Thymus (tissue), 11 donors: ENCODE data around the gene ZBTB16. TPM values are rescaled to one million over a fixed set of nuclear protein-coding genes. Genes with fewer than 3 reads are reported as not detected.

Source experiments
- DNase-seq, 9 donors: peaks; one replicate each; pipeline ENCODE4 v3.0.0-alpha.2; 2013; ENCODE audit warnings: low spot score in 9 of 9, low read depth in 6 of 9, missing footprints in 1 of 9
- H3K27ac ChIP-seq, 2 donors: one replicate each; pipeline ENCODE4 v1.5.1; 2013; ENCODE audit warnings: control low read depth in 1 of 2, low read depth in 1 of 2, low read length in 1 of 2, mild to moderate bottlenecking in 1 of 2, moderate library complexity in 1 of 2
- H3K27me3 ChIP-seq, 2 donors: one replicate each; pipeline ENCODE4 v1.5.1; 2013; ENCODE audit warnings: low read length in 1 of 2; ENCODE audit not compliant: control insufficient read depth in 2 of 2, insufficient read depth in 1 of 2
- H3K36me3 ChIP-seq, 2 donors: one replicate each; pipeline ENCODE4 v1.5.1; 2013; ENCODE audit warnings: low read length in 1 of 2, mild to moderate bottlenecking in 1 of 2, moderate library complexity in 1 of 2; ENCODE audit not compliant: control insufficient read depth in 2 of 2, insufficient read depth in 2 of 2
- H3K4me1 ChIP-seq, 2 donors: one replicate each; pipeline ENCODE4 v1.5.1; 2013; ENCODE audit warnings: low read length in 2 of 2; ENCODE audit not compliant: control insufficient read depth in 2 of 2, insufficient read depth in 2 of 2
- H3K4me3 ChIP-seq, 2 donors: one replicate each; pipeline ENCODE4 v1.5.1; 2013; ENCODE audit warnings: low read length in 2 of 2, control low read depth in 1 of 2, mild to moderate bottlenecking in 1 of 2
- H3K9me3 ChIP-seq, 2 donors: one replicate each; pipeline ENCODE4 v1.5.1; 2013; ENCODE audit warnings: low read length in 1 of 2, mild to moderate bottlenecking in 1 of 2; ENCODE audit not compliant: control insufficient read depth in 2 of 2, insufficient read depth in 1 of 2
- WGBS: extraction: QIAGEN DNeasy Blood & Tissue Kit; methylation state at CpG from one replicate; pipeline ENCODE4 v1.1.7; 2013; 5-methylcytosine and 5-hydroxymethylcytosine counted together
- polyA plus RNA-seq: library from polyadenylated mRNA; stranded (reverse); fragments of 200-250 nt; gene quantifications from one replicate; pipeline ENCODE4 v1.2.3, GENCODE V29; 2013
- total RNA-seq: library from RNA; stranded (reverse); fragments of 120-200 nt; gene quantifications from one replicate; pipeline ENCODE4 v1.2.4, GENCODE V29; 2013
- donor health status: healthy.

ZBTB16 gene
- total and polyA plus RNA-seq, 2 donors, result 5.7 to 21.5 TPM

DNA sequence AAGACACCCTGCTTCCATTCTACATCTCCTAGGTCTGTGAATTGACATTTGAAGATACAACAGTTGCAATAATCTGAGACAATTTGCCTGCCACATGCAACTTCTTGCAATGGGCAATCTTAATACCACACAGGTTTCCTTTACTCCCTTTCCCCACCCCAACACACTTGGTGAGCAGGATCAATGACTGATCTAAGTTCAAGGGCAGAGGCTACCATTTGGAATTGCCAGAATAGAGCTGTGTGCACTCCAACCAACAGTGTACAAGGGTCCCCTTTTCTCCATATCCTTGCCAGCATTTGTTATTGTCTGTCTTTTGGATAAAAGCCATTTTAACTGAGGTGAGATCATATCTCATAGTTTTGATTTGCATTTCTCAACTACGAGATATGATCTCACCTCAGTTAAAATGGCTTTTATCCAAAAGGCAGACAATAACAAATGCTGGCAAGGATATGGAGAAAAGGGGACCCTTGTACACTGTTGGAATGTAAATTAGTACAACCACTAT is 233.7 kb downstream of the ZBTB16 start:
- no peak overlapping the region for H3K4me3 ChIP-seq
- no peak overlapping the region for H3K27ac ChIP-seq
- no peaks in the 10 kb centered on the region for H3K9me3 ChIP-seq
- H3K36me3 ChIP-seq, result no peaks in the 10 kb centered on the region
- 95% methylated on average over 1 of the region's 1 CpG for WGBS
- DNase-seq, result no peak
- H3K4me1 ChIP-seq, result no peaks in the 10 kb centered on the region
- H3K27me3 ChIP-seq, result no peaks in the 10 kb centered on the region

GRCh38 chr11:114295676-114296604 is 236.4 kb downstream of the ZBTB16 start, which contains the start of gene NNMT:
Gene NNMT (plus strand): TSS chr11:114296399. CDS start chr11:114296557, 158 bp downstream.
- no peak for DNase-seq
- no peaks in the 10 kb centered on the region for H3K9me3 ChIP-seq
- peak within 1 kb of the TSS in 1 of 2 donors; percentile 52 for H3K27ac ChIP-seq
- WGBS, result 79% methylated on average over 11 of the region's 11 CpGs
- H3K27me3 ChIP-seq, result no peaks in the 10 kb centered on the region
- no peaks in the 10 kb centered on the region for H3K36me3 ChIP-seq
- H3K4me3 ChIP-seq, result no peak within 1 kb of the TSS
- H3K4me1 ChIP-seq, result no peaks in the 10 kb centered on the region

- H3K9me3 ChIP-seq, result no peaks in the 10 kb centered on the region
- WGBS, result 93% methylated on average over 7 of the region's 7 CpGs
- H3K4me1 ChIP-seq, result no peaks in the 10 kb centered on the region
- peak overlapping the region in 1 of 2 donors; percentile 52 for H3K27ac ChIP-seq
- H3K27me3 ChIP-seq, result no peaks in the 10 kb centered on the region
- no peak overlapping the region for H3K4me3 ChIP-seq
- H3K36me3 ChIP-seq, result no peaks in the 10 kb centered on the region
- DNase-seq, result no peak
Measured at GRCh38 chr11:114296605-114297372, 237.3 kb downstream of the ZBTB16 start.

GRCh38 chr11:114297806-114298709 is 238.5 kb downstream of the ZBTB16 start:
- Histone ChIP-seq H3K4me1 (no peaks in the 10 kb centered on the region), H3K36me3 (no peaks in the 10 kb centered on the region)

DNA sequence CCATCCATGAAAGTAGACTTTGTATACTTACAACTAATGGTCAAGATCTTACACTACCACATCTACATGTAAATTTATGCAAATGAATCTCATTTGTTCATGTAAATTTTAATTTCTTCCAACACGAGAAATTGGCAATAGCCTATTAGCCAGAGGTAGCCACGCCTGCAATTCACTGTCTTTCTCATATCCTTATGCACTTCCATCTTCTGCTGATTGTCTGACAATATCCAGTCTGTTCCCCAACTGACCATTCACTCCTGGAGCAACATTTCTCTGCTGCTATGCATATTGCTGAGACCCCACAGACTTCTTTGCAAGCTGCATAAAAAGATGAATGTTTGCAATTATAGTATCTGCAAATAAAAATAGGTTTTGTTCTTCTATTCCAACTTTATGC is 239.2 kb downstream of the ZBTB16 start:
- Histone ChIP-seq H3K9me3 (no peaks in the 10 kb centered on the region), H3K36me3 (no peaks in the 10 kb centered on the region), H3K27ac (no peak overlapping the region), H3K4me3 (no peak overlapping the region), H3K4me1 (no peaks in the 10 kb centered on the region), H3K27me3 (no peaks in the 10 kb centered on the region)
- 89% methylated on average over 2 of the region's 2 CpGs for WGBS
- DNase-seq, result no peak

More at GRCh38 chr11:114297806-114298709, 238.5 kb downstream of the ZBTB16 start:
- no peaks in the 10 kb centered on the region for H3K27me3 ChIP-seq
- DNase-seq, result no peak
- H3K9me3 ChIP-seq, result no peaks in the 10 kb centered on the region
- H3K27ac ChIP-seq, result no peak overlapping the region
- H3K4me3 ChIP-seq, result no peak overlapping the region
- WGBS, result 93% methylated on average over 8 of the region's 8 CpGs

Other genes starting within 250 kb of the ZBTB16 start
- gene USP28, start 184.1 kb upstream of the ZBTB16 start, total RNA-seq, result 13.6 TPM
- 7.4 TPM for gene USP28, start 184.1 kb upstream of the ZBTB16 start, polyA plus RNA-seq
- gene HTR3B, start 154.9 kb upstream of the ZBTB16 start, total RNA-seq, result 0.09 TPM
- gene HTR3B, start 154.9 kb upstream of the ZBTB16 start, polyA plus RNA-seq, result 0.11 TPM
- gene HTR3A, start 84.6 kb upstream of the ZBTB16 start, total RNA-seq, result 0.52 TPM
- 2.6 TPM for gene HTR3A, start 84.6 kb upstream of the ZBTB16 start, polyA plus RNA-seq
- 0.99 TPM for gene NNMT, start 236.7 kb downstream of the ZBTB16 start, total RNA-seq
- gene NNMT, start 236.7 kb downstream of the ZBTB16 start, polyA plus RNA-seq, result 351 TPM